Heart left ventricle (tissue), 16 donors: ENCODE results near the gene ZNF200. TPM values are rescaled to one million over a fixed set of nuclear protein-coding genes. Genes with fewer than 3 reads are reported as not detected.
"Not testable (repeated sequence)": the region's sequence is repeated elsewhere in the genome, so short reads cannot be mapped to it uniquely, and the experiment has no call there.

ENCODE experiments used
- ATAC-seq, 4 donors: fragments of 200-7000 bp; cut with Tn5 transposase; one replicate each; pipeline ENCODE4 v1.9.1; 2020 to 2022; ENCODE audit warnings: moderate library complexity in 4 of 4, mild to moderate bottlenecking in 3 of 4, moderate number of reproducible peaks in 1 of 4
- DNase-seq, 5 donors: peaks; one replicate each; pipeline ENCODE4 v3.0.0-alpha.2; 2020
- H3K27ac ChIP-seq, 12 donors: fragments of 200-600 bp; sonication (generic) in 4 of 12; one replicate each; pipeline versions ENCODE4 v1.5.0 to v1.8.0; 2016 to 2022; ENCODE audit warnings: mild to moderate bottlenecking in 2 of 12
- H3K27me3 ChIP-seq, 9 donors: fragments of 200-600 bp; sonication (generic) in 2 of 9; one replicate each; pipeline versions ENCODE4 v1.5.1 to v1.8.0; 2016 to 2022; ENCODE audit warnings: mild to moderate bottlenecking in 3 of 9
- H3K36me3 ChIP-seq, 9 donors: fragments of 200-600 bp; sonication (generic) in 2 of 9; one replicate each; pipeline versions ENCODE4 v1.5.0 to v1.8.0; 2018 to 2022; ENCODE audit warnings: mild to moderate bottlenecking in 2 of 9
- H3K4me1 ChIP-seq, 12 donors: fragments of 200-600 bp; sonication (generic) in 4 of 12; one replicate each; pipeline versions ENCODE4 v1.5.0 to v1.8.0; 2016 to 2022; ENCODE audit warnings: mild to moderate bottlenecking in 3 of 12
- H3K4me3 ChIP-seq, 12 donors: fragments of 200-600 bp; sonication (generic) in 4 of 12; one replicate each; pipeline versions ENCODE4 v1.5.0 to v1.8.0; 2017 to 2022; ENCODE audit warnings: mild to moderate bottlenecking in 9 of 12, moderate library complexity in 4 of 12
- H3K9me3 ChIP-seq, 12 donors: fragments of 200-600 bp; sonication (generic) in 4 of 12; one replicate each; pipeline versions ENCODE4 v1.5.0 to v1.8.0; 2016 to 2022; ENCODE audit warnings: mild to moderate bottlenecking in 1 of 12
- POLR2A ChIP-seq, 2 donors: fragments of 450-650 bp; IDR thresholded peaks; one replicate each; pipeline ENCODE4 v1.6.1; 2017; ENCODE audit warnings: antibody characterized with exemption in 2 of 2, mild to moderate bottlenecking in 2 of 2, moderate library complexity in 2 of 2
- WGBS, 4 donors: extraction: QIAGEN DNeasy Blood & Tissue Kit in 2 of 4; methylation state at CpG; one replicate each; pipeline versions ENCODE4 v1.1.5 to v1.1.7; 2013 to 2018; 5-methylcytosine and 5-hydroxymethylcytosine counted together
- intact Hi-C, 10 donors: fragments of 100-400 bp; cut with DNase I; formaldehyde crosslinking; loops; one replicate each; pipeline versions ENCODE4 v1.11.1 to v1.14.2; 2022
- polyA plus RNA-seq, 2 donors: library from polyadenylated mRNA; stranded (reverse); fragments of 200-250 nt; gene quantifications; one replicate each; pipeline ENCODE4 v1.2.3, GENCODE V29; 2013
- total RNA-seq, 9 donors: library from RNA; depleted of rRNA in 2 of 9; stranded (reverse); fragments of >200 nt in 2 of 9; fragmentation: NEBNext Ultra II Directional in 3 of 9; extraction: Animal tissue kit (Norgen Biotek cat#: 25700) in 3 of 9; gene quantifications; one replicate each; pipeline versions ENCODE4 v1.1.0 to v1.2.4, GENCODE V29; 2016 to 2023
- TF ChIP-seq, protein P1 (sequence below), 12 donors: fragments of 200-600 bp; sonication (generic) in 4 of 12; IDR thresholded peaks; one replicate each; pipeline versions ENCODE4 v1.5.0 to v1.8.0; 2018 to 2022; ENCODE audit warnings: antibody characterized with exemption in 12 of 12, mild to moderate bottlenecking in 5 of 12
- donor health status: ischemic (EF 13 %, LVEDD 7.1; RV severe dilation, severe dysfunction).
- donor health status: healthy with polysubstance abuse.
- donor health status: DM: no; HTN: yes; CAD: no.
- donor health status: DM: no; HTN: no; CAD: no.
- donor health status: ischemic (EF 25% LVEDD 6.9; RV normal size, moderate dysfunction).
- donor health status: ischemic (EF 25% LVEDD 5.7; RV mildly dilated, moderate dysfunction).
- donor health status: healthy.
- donor health status: DM: yes; HTN: yes; CAD: no.
- donor health status: ischemic (EF 35%, LVEDD 5.7; RV mildly dilated, moderate dysfunction).
- donor health status: nonischemic (EF 11% LVEDD 7.7; RV severe dilation, severe dysfunction).
- donor health status: DM: yes; HTN: yes; CAD: no.
- donor health status: PGD.
- donor health status: ischemic (EF 29% LVEDD 5.4; RV normal size, mild dysfunction).
- donor health status: nonischemic (EF 23%, LVEDD 6.1; RV moderate dilation, normal function).

Gene ZNF200
- total and polyA plus RNA-seq, 11 donors, result 2.7 to 8.7 (median 5.5) TPM

DNA sequence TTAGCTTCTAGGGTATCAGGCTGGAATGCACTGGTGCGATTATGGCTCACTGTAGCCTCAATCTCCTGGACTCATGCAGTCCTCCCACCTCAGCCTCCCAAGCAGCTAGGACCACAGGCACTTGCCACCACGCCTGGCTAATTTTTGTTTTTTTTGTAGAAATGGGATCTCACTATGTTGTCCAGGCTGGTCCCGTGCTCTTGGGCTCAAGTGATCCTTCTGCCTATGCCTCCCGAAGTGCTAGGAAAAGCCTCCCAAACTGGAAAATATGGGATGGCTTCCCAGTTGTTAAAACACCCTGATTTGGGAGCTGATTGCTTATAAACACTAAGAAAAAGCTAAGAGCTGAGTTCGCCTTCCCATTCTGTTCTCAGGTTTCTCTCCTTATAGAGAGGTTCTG, 41.7 kb upstream of the ZNF200 start:
- Histone ChIP-seq H3K4me1 (peaks cover 0 to 2% (median under 1%) of the 10 kb centered on the region in 12 donors), H3K36me3 (no peaks in the 10 kb centered on the region), H3K27ac (no peak overlapping the region), H3K9me3 (peaks cover 0 to 42% (median 0%) of the 10 kb centered on the region in 12 donors), H3K27me3 (no peaks in the 10 kb centered on the region), H3K4me3 (no peak overlapping the region)
- TF ChIP-seq POLR2A (IDR thresholded peaks at IDR 0.05), result no peak
- TF ChIP-seq, protein P1, sequence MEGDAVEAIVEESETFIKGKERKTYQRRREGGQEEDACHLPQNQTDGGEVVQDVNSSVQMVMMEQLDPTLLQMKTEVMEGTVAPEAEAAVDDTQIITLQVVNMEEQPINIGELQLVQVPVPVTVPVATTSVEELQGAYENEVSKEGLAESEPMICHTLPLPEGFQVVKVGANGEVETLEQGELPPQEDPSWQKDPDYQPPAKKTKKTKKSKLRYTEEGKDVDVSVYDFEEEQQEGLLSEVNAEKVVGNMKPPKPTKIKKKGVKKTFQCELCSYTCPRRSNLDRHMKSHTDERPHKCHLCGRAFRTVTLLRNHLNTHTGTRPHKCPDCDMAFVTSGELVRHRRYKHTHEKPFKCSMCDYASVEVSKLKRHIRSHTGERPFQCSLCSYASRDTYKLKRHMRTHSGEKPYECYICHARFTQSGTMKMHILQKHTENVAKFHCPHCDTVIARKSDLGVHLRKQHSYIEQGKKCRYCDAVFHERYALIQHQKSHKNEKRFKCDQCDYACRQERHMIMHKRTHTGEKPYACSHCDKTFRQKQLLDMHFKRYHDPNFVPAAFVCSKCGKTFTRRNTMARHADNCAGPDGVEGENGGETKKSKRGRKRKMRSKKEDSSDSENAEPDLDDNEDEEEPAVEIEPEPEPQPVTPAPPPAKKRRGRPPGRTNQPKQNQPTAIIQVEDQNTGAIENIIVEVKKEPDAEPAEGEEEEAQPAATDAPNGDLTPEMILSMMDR (IDR thresholded peaks at IDR 0.05), result no peak
- intact Hi-C loops, result no loop called here
- 80 to 89% (median 86%) methylated on average over 5 of the region's 5 CpGs for WGBS, 4 donors
- DNase-seq (no peak), ATAC-seq (no peak)

GRCh38 chr16:3274947-3275346, 40.0 kb upstream of the ZNF200 start:
- no peaks in the 10 kb centered on the region for H3K4me1 ChIP-seq
- no peak for ATAC-seq
- H3K27ac ChIP-seq, result no peak overlapping the region
- no peaks in the 10 kb centered on the region for H3K36me3 ChIP-seq
- no peak for TF ChIP-seq POLR2A (IDR thresholded peaks at IDR 0.05)
- TF ChIP-seq, protein P1 (IDR thresholded peaks at IDR 0.05), result no peak
- H3K4me3 ChIP-seq, result no peak overlapping the region
- H3K9me3 ChIP-seq, result peaks cover 0 to 54% (median 0%) of the 10 kb centered on the region in 12 donors
- H3K27me3 ChIP-seq, result no peaks in the 10 kb centered on the region
- intact Hi-C loops, result no loop called here
- DNase-seq, result no peak

- H3K27me3 ChIP-seq, result no peaks in the 10 kb centered on the region
- TF ChIP-seq, protein P1 (IDR thresholded peaks at IDR 0.05), result no peak
- H3K27ac ChIP-seq, result no peak overlapping the region
- no peaks in the 10 kb centered on the region for H3K36me3 ChIP-seq
- H3K4me3 ChIP-seq, result no peak overlapping the region
- H3K9me3 ChIP-seq, result peaks cover 0 to 59% (median 0%) of the 10 kb centered on the region in 12 donors
- DNase-seq (no peak), ATAC-seq (no peak)
- WGBS, 4 donors, result 59 to 69% (median 64%) methylated on average over 4 of the region's 4 CpGs
- intact Hi-C loops, result no loop called here
- H3K4me1 ChIP-seq, result no peaks in the 10 kb centered on the region
Measured at GRCh38 chr16:3274490-3274889, 39.5 kb upstream of the ZNF200 start.

GRCh38 chr16:3271281-3271680, 36.3 kb upstream of the ZNF200 start:
- H3K4me3 ChIP-seq, ATAC-seq, H3K27me3 ChIP-seq, DNase-seq, H3K27ac ChIP-seq, intact Hi-C loops: not testable (repeated sequence)
- H3K4me1 ChIP-seq, result peaks cover 0 to 10% (median 0%) of the 10 kb centered on the region in 12 donors
- peaks cover 0 to 86% (median 7%) of the 10 kb centered on the region in 12 donors for H3K9me3 ChIP-seq
- H3K36me3 ChIP-seq, result peaks cover 0 to 23% (median 6%) of the 10 kb centered on the region in 9 donors
- 94 to 98% (median 95%) methylated on average over 22 of the region's 22 CpGs for WGBS, 4 donors

DNA sequence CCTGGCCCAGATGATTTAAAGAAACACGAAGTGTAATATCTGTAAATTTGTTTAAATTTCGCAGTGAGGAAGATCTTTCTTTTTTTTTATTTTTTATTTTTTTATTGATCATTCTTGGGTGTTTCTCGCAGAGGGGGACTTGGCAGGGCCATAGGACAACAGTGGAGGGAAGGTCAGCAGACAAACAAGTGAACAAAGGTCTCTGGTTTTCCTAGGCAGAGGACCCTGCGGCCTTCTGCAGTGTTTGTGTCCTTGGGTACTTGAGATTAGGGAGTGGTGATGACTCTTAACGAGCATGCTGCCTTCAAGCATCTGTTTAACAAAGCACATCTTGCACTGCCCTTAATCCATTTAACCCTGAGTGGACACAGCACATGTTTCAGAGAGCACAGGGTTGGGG, 35.8 kb upstream of the ZNF200 start:
- peaks cover 0 to 91% (median 8%) of the 10 kb centered on the region in 12 donors for H3K9me3 ChIP-seq
- H3K4me3 ChIP-seq, H3K27me3 ChIP-seq, intact Hi-C loops, H3K27ac ChIP-seq, DNase-seq, ATAC-seq: not testable (repeated sequence)
- H3K36me3 ChIP-seq, result peaks cover 0 to 27% (median 9%) of the 10 kb centered on the region in 9 donors
- WGBS, 4 donors, result 79 to 82% (median 80%) methylated on average over 5 of the region's 5 CpGs
- H3K4me1 ChIP-seq, result peaks cover 0 to 13% (median 2%) of the 10 kb centered on the region in 12 donors
